Measurements from ENCODE around the gene MLLT10. TPM values are rescaled to one million over a fixed set of nuclear protein-coding genes. Genes with fewer than 3 reads are reported as not detected.

MLLT10 gene
- polyA plus RNA-seq, 3 donors: 44.1 to 51.0 (median 46.9) TPM

GRCh38 chr10:21515361-21516241, 18.4 kb upstream of the MLLT10 start:
- DNase-seq: no peak

GRCh38 chr10:21516242-21517131, 17.5 kb upstream of the MLLT10 start:
- no peak for DNase-seq

GRCh38 chr10:21517134-21518031, 16.6 kb upstream of the MLLT10 start:
- DNase-seq: no peak

- DNase-seq: peak; percentile 90
Measured at GRCh38 chr10:21518149-21518640, 15.8 kb upstream of the MLLT10 start.

- peak; percentile 42 for DNase-seq
Measured at GRCh38 chr10:21518641-21519396, 15.2 kb upstream of the MLLT10 start.

GRCh38 chr10:21519397-21519933, 14.6 kb upstream of the MLLT10 start:
- DNase-seq: peak; percentile 12

- peak; percentile 48 for DNase-seq
Measured at GRCh38 chr10:21519941-21520436, 14.0 kb upstream of the MLLT10 start.

- peak; percentile 10 for DNase-seq
Measured at GRCh38 chr10:21520509-21520908, 13.5 kb upstream of the MLLT10 start.

- DNase-seq: no peak
Measured at GRCh38 chr10:21520949-21521348, 13.1 kb upstream of the MLLT10 start.

- DNase-seq: no peak
Measured at GRCh38 chr10:21521751-21522533, 12.1 kb upstream of the MLLT10 start.

- DNase-seq: peak; percentile 31
Measured at GRCh38 chr10:21522631-21523406, 11.2 kb upstream of the MLLT10 start.

- no peak for DNase-seq
Measured at GRCh38 chr10:21523557-21524008, 10.4 kb upstream of the MLLT10 start.

- DNase-seq: no peak
Measured at GRCh38 chr10:21524131-21524525, 9.9 kb upstream of the MLLT10 start.

GRCh38 chr10:21524526-21525366, 9.3 kb upstream of the MLLT10 start:
- no peak for DNase-seq

GRCh38 chr10:21525367-21526187, 8.5 kb upstream of the MLLT10 start, which contains the start of gene SKIDA1:
Gene SKIDA1, minus strand, starts transcription at chr10:21525682. Its CDS starts 7,860 bp downstream, at chr10:21517822.
- DNase-seq: peak; percentile 97

GRCh38 chr10:21526188-21526859, 7.7 kb upstream of the MLLT10 start:
- DNase-seq: peak; percentile 94
